Neural cell (in vitro differentiated cells): ENCODE data around the gene GMPR2. TPM values are rescaled to one million over a fixed set of nuclear protein-coding genes. Genes with fewer than 3 reads are reported as not detected.

Experiments used
- H2AFZ ChIP-seq: fragments of 200-600, 300-800 bp; sonication (generic), shearing (Covaris generic); 2 replicates; pipeline ENCODE4 v1.6.0; 2014; ENCODE audit warnings: low read depth, mild to moderate bottlenecking, antibody characterized with exemption, low read length, moderate library complexity
- H3F3A ChIP-seq: fragments of 200-600 bp; shearing (Covaris generic); 2 replicates; pipeline ENCODE4 v1.6.1; 2016; ENCODE audit warnings: mild to moderate bottlenecking, moderate library complexity, mixed read lengths, antibody characterized with exemption, low read length; ENCODE audit not compliant: insufficient read depth, poor library complexity, severe bottlenecking
- H3K27ac ChIP-seq: fragments of 200-600, 300-800 bp; sonication (generic), shearing (Covaris generic); 2 replicates; pipeline ENCODE4 v1.5.1; 2014; ENCODE audit warnings: mild to moderate bottlenecking, low read length, moderate library complexity
- H3K27me3 ChIP-seq: fragments of 300-800, 200-600 bp; sonication (generic), shearing (Covaris generic); 2 replicates; pipeline ENCODE4 v1.6.0; 2014; ENCODE audit warnings: mild to moderate bottlenecking, low read depth, low read length, moderate library complexity; ENCODE audit not compliant: insufficient read depth
- H3K36me3 ChIP-seq: fragments of 300-800, 200-600 bp; sonication (generic), shearing (Covaris generic); 2 replicates; pipeline ENCODE4 v1.5.1; 2014; ENCODE audit warnings: mild to moderate bottlenecking, antibody characterized with exemption, low read length, moderate library complexity; ENCODE audit not compliant: insufficient read depth
- H3K4me2 ChIP-seq: fragments of 300-800, 200-600 bp; sonication (generic), shearing (Covaris generic); 2 replicates; pipeline ENCODE4 v1.6.0; 2014; ENCODE audit warnings: mild to moderate bottlenecking, low read length
- H3K4me3 ChIP-seq: fragments of 300-800, 200-600 bp; sonication (generic), shearing (Covaris generic); 2 replicates; pipeline ENCODE4 v1.5.1; 2014; ENCODE audit warnings: mild to moderate bottlenecking, low read length, moderate library complexity
- H3K79me2 ChIP-seq: fragments of 200-600 bp; shearing (Covaris generic); replicated peaks from 2 replicates; pipeline ENCODE4 v1.6.0; 2014; ENCODE audit warnings: mild to moderate bottlenecking, low read length, moderate library complexity; ENCODE audit not compliant: insufficient read depth
- H3K9ac ChIP-seq: fragments of 300-800, 200-600 bp; sonication (generic), shearing (Covaris generic); 2 replicates; pipeline ENCODE4 v1.6.1; 2016; ENCODE audit warnings: mild to moderate bottlenecking, low read length, mixed read lengths
- H3K9me2 ChIP-seq: fragments of 200-600 bp; shearing (Covaris generic); 2 replicates; pipeline ENCODE4 v1.6.1; 2016; ENCODE audit warnings: mild to moderate bottlenecking, low read length, mixed read lengths; ENCODE audit not compliant: insufficient read depth
- H3K9me3 ChIP-seq: fragments of 200-600, 300-800 bp; sonication (generic), shearing (Covaris generic); 2 replicates; pipeline ENCODE4 v1.6.1; 2016; ENCODE audit warnings: mild to moderate bottlenecking, mixed run types, low read length, moderate library complexity, mixed read lengths
- H4K20me1 ChIP-seq: fragments of 200-600 bp; shearing (Covaris generic); 2 replicates; pipeline ENCODE4 v1.6.1; 2016; ENCODE audit warnings: mild to moderate bottlenecking, mixed run types; ENCODE audit not compliant: insufficient read depth
- CTCF ChIP-seq: fragments of 450-650 bp; IDR thresholded peaks from 2 replicates; pipeline ENCODE4 v1.5.1; 2014; ENCODE audit warnings: antibody characterized with exemption, mild to moderate bottlenecking, moderate library complexity; ENCODE audit not compliant: poor library complexity, severe bottlenecking
- EP300 ChIP-seq: fragments of 450-650 bp; conservative IDR thresholded peaks from 2 replicates; pipeline ENCODE4 v1.6.1; 2014; ENCODE audit warnings: antibody characterized with exemption, mild to moderate bottlenecking, moderate library complexity; ENCODE audit not compliant: poor library complexity, severe bottlenecking
- EZH2 ChIP-seq: fragments of 200-600, 300-800 bp; shearing (Covaris generic), sonication (generic); IDR thresholded peaks from 2 replicates; pipeline ENCODE4 v1.6.1; 2014; ENCODE audit warnings: antibody characterized with exemption, low read length, borderline replicate concordance, mild to moderate bottlenecking; ENCODE audit not compliant: insufficient read depth, poor library complexity, severe bottlenecking
- MXI1 ChIP-seq: fragments of 450-650 bp; conservative IDR thresholded peaks from 2 replicates; pipeline ENCODE4 v1.6.1; 2014; ENCODE audit warnings: antibody characterized with exemption, mild to moderate bottlenecking; ENCODE audit not compliant: poor library complexity, severe bottlenecking
- POLR2AphosphoS5 ChIP-seq: IDR thresholded peaks from 2 replicates; pipeline ENCODE4 v1.6.1; 2012
- RAD21 ChIP-seq: fragments of 450-650 bp; conservative IDR thresholded peaks from 2 replicates; pipeline ENCODE4 v1.6.1; 2014; ENCODE audit warnings: antibody characterized with exemption, mild to moderate bottlenecking, moderate library complexity
- REST ChIP-seq: IDR thresholded peaks from 2 replicates; pipeline ENCODE4 v1.6.1; 2012; ENCODE audit warnings: borderline replicate concordance
- SMC3 ChIP-seq: fragments of 450-650 bp; conservative IDR thresholded peaks from 2 replicates; pipeline ENCODE4 v1.6.1; 2014; ENCODE audit warnings: antibody characterized with exemption, mild to moderate bottlenecking, moderate library complexity; ENCODE audit not compliant: poor library complexity
- TAF1 ChIP-seq: IDR thresholded peaks from 2 replicates; pipeline ENCODE4 v1.6.1; 2012; ENCODE audit warnings: low read depth
- polyA plus RNA-seq: library from polyadenylated mRNA; depleted of rRNA; stranded (reverse); fragments of >200 nt; gene quantifications from 2 replicates; pipeline ENCODE4 v1.2.3, GENCODE V29; 2014

Gene GMPR2
- polyA plus RNA-seq, 1 donor from 2014 or later: 132 TPM

GRCh38 chr14:24213866-24214662 is 18.7 kb upstream of the GMPR2 start:
- peak overlapping the region; percentile 86 for H3K4me3 ChIP-seq
- no peaks in the 10 kb centered on the region for H3K27me3 ChIP-seq
- H4K20me1 ChIP-seq: no peaks in the 10 kb centered on the region
- no peaks in the 10 kb centered on the region for H3K36me3 ChIP-seq
- no peaks in the 10 kb centered on the region for H3K9me2 ChIP-seq
- H3F3A ChIP-seq: no peaks in the 10 kb centered on the region
- no peaks in the 10 kb centered on the region for H3K9me3 ChIP-seq
- H2AFZ ChIP-seq: no peak overlapping the region
- H3K79me2 ChIP-seq: peaks cover 2% of the 10 kb centered on the region
- TF ChIP-seq EZH2 (no peak), CTCF (no peak), POLR2AphosphoS5 (no peak), SMC3 (no peak), TAF1 (no peak), REST (no peak), EP300 (no peak), MXI1 (no peak), RAD21 (no peak)
- peak overlapping the region; percentile 92 for H3K27ac ChIP-seq
- H3K4me2 ChIP-seq: peak overlapping the region; percentile 41
- H3K9ac ChIP-seq: peak overlapping the region; percentile 88

- H3K79me2 ChIP-seq: peaks cover 2% of the 10 kb centered on the region
- peak; percentile 73 for TF ChIP-seq MXI1
- TF ChIP-seq REST: peak; percentile 89
- TF ChIP-seq TAF1: peak; percentile 98
- TF ChIP-seq RAD21: peak; percentile 71
- TF ChIP-seq POLR2AphosphoS5: peak; percentile 90
- TF ChIP-seq EP300: no peak
- peak; percentile 90 for TF ChIP-seq CTCF
- TF ChIP-seq SMC3: peak; percentile 69
- no peak for TF ChIP-seq EZH2
- H3K4me2 ChIP-seq: peak within 1 kb of the TSS; percentile 79
Measured at GRCh38 chr14:24215495-24216344, 17.0 kb upstream of the GMPR2 start, which contains the start of gene MDP1. TSS of gene MDP1 (minus strand) at chr14:24216066. CDS start at chr14:24215955, 111 bp downstream.

More at GRCh38 chr14:24215495-24216344, 17.0 kb upstream of the GMPR2 start, which contains the start of gene MDP1:
- Histone ChIP-seq H2AFZ (peak within 1 kb of the TSS; percentile 96), H3K9me2 (no peaks in the 10 kb centered on the region), H3F3A (no peaks in the 10 kb centered on the region), H4K20me1 (no peaks in the 10 kb centered on the region), H3K9me3 (no peaks in the 10 kb centered on the region), H3K36me3 (no peaks in the 10 kb centered on the region), H3K9ac (peak within 1 kb of the TSS; percentile 96), H3K4me3 (peak within 1 kb of the TSS; percentile 86), H3K27ac (peak within 1 kb of the TSS; percentile 96), H3K27me3 (no peaks in the 10 kb centered on the region)
